NT2/D1 (cell line): Measurements from ENCODE around the gene SS18L1.

Source experiments
- SUZ12 ChIP-seq: IDR thresholded peaks from 2 replicates; pipeline ENCODE4 v1.6.1; 2011; ENCODE audit not compliant: insufficient read length, insufficient read depth; ENCODE audit errors: extremely low read depth
- ZNF274 ChIP-seq: IDR thresholded peaks from 2 replicates; pipeline ENCODE4 v1.6.1; 2011; ENCODE audit warnings: mild to moderate bottlenecking, low read depth, low read length

- TF ChIP-seq ZNF274 (no peak), SUZ12 (no peak)
Measured at GRCh38 chr20:62172666-62173065, 29.1 kb downstream of the SS18L1 start.
